NCI-H510A treated with DMSO at 0.1 percent for 48 hours (cell line): Measurements from ENCODE around the gene GOLGB1.
"Not testable (repeated sequence)": the region's sequence is repeated elsewhere in the genome, so short reads cannot be mapped to it uniquely, and the experiment has no call there.

ENCODE experiments used
- DNase-seq: peaks from one replicate; lab custom pipeline; 2025; lab: John Stamatoyannopoulos, UW

The GOLGB1 gene

DNA sequence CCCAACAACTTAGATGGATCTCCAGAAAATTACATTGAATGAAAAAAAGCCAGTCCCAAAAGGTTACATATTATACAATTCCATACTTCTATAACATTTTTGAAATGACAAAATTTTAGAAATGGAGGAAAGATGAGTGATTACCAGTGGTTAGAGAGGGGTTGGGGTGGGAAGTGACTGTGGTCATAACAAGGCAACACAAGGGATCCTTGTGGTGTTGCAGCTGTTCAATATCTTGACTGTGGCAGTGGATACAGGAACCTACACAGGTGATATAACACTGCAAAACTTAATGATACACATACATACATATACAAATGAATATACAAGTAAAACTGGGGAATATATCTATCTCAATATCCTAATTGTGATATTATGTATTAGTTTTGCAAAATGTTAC, 9.6 kb downstream of the GOLGB1 start:
- DNase-seq, result no peak

DNA sequence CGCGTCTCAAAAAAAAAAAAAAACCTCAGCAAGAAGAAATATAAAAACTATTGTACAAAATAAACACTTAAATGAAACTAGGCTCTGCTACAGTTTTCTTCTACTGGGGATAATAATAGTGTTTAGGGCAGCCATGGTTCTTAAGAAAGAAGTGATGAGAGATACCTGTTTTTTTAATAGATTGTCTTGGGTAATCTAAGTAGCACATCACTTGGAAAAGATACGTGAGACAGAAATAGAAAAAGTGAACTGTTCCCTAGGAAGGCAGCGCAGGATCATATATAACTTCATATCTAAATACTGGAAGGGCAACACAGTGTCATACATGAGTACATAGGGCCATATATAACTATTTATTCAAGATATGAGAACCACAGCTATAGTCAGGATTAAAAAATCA, 11.9 kb downstream of the GOLGB1 start:
- no peak for DNase-seq

DNA sequence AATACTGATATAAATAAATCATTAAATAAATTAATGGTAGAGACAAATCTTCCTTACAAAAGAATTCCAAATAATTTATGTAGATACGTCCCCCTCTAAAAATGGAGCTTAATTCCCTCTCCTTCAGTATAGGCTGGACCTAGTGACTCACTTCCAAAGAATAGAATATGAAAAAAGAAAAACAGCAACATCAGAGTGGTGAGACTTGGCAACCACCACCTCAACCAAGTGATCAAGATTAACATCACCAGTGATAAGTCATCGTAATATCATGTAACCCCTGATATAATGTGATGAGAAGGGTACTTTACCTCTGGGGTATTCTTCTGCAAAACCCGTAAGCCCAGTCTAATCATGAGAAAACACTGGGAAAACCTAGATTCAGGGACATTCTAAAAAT, 13.4 kb downstream of the GOLGB1 start:
- DNase-seq, result no peak

DNA sequence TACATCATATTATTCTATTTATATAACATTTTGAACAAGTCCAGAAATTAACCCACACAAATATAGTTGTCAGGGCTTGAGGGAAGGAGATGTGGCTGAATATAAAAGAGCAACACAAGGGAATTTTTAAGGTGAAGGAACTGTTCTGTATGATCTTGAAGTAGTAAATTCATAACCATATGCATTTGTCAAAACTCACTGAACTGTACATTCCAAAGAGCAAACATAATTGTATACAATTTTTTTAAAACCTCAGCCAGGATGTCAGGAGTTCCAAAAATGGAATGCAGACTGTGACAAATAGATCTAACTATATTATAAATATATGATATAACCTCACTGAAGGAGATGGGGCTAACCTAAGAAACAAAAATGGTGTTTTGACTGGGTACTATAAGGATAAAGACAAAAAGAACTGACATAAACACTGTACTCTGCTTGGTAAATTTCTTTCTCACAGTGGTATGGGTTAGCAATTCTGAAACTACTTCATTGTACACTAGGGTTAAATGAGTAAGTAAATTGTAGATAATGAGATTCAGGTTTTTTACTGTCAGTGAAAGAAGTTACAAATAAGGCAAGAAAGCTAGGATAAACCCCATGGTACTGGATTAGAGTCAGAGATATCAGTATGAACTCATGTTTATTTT, 14.4 kb downstream of the GOLGB1 start:
- DNase-seq, result no peak

- no peak for DNase-seq
These were observed 18.4 kb downstream of the GOLGB1 start for GRCh38 chr3:121730940-121731687.

GRCh38 chr3:121724130-121724529, 25.4 kb downstream of the GOLGB1 start:
- DNase-seq, result no peak

DNA sequence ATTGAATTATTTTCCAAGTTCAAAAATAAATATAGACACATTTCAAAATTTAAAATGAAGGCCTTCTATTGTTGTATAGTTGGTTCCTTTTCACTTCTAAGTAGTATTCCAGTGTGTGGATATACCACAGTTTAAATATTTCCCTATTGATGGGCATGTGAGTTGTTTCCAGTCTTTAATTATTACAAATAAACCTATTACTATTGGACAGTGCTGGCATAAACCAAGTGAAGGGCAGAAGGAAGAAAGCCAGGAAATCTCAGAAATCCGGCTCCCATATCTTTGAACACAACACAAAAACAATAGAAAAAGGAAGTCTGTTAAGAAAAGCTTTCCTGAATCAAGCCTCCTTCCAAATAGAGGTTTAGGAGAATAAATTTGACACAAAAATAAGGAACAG, 26.1 kb downstream of the GOLGB1 start:
- DNase-seq, result no peak

DNA sequence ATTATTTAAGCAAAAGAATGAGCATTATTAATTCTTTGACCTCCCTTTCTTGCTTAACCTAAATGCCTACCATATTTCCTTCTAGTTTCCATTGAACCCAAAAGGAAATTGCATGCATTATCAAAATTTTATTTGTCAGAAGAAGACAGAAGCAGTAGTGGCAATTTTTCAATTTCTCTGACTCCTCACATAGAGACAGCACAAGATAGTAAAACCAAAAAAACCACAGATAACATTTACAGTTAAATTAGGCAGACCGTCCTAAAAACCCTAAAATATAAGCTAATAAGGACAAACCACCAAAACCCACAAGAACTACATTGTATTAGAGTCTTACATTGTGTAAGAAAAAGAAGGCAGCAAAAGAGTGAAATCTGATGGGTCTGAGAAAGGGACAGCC, 27.1 kb downstream of the GOLGB1 start:
- DNase-seq, result no peak

DNA sequence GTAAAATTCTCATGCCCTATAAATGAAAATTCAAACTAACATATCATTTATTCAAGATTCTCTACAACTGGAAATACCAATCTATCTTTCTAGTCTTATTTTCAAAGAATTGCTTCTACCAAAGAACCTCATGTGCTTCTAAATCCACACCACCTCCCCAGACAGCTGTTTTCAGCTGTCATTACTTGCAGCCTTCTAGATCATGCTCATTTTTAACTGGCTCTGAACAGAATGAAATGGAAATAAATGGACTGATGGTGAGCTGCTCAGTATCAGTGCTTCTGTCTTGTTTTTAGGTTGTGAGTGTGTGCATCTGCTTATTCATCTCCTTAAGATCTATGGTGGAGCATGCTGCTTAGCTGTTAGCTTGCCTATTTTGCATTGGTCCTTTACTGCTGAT, 29.4 kb downstream of the GOLGB1 start:
- DNase-seq, result no peak

- DNase-seq, result no peak
These were observed 30.1 kb downstream of the GOLGB1 start for GRCh38 chr3:121719423-121719822.

GRCh38 chr3:121718205-121718846, 31.2 kb downstream of the GOLGB1 start:
- DNase-seq, result no peak

- no peak for DNase-seq
These were observed 39.2 kb downstream of the GOLGB1 start for GRCh38 chr3:121710347-121710746.

GRCh38 chr3:121707531-121708273, 41.8 kb downstream of the GOLGB1 start:
- DNase-seq, result no peak

DNA sequence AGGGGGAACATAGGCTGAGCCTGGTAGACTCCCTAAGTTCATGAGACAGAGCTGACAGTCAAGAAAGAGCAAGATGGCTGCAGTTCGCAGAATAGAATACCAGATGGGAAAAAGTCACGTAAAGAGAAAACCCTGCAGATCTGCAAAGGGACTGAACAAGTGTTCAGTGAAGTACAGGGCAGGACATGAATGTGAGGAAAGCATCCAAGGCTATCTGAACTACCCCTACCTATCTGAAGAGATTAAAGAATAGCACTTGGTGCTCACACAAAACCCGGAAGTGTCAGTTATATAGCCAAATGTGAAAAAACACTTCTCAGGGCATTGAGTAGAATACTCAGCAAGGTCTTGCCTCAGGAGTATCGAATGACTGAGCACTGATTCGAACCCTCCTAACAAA, 44.0 kb downstream of the GOLGB1 start:
- DNase-seq, result no peak

DNA sequence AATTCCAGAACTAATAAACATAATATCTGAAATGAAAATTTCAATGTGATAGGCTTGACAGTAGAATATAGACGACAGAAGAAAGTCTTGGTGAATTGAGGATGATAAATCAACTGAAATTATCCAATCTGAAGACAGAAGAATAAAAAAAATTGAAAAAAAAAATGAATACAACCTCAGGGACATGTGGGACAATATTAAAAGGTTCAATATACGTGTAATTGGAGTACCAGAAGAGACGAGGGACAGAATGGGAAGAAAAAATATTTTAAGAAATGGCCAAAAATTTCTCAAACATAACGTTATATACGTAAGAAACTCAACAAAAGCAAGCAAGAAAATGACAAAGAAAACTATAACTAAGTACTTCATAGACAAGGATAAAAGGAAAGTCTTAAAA, 45.6 kb downstream of the GOLGB1 start:
- no peak for DNase-seq

DNA sequence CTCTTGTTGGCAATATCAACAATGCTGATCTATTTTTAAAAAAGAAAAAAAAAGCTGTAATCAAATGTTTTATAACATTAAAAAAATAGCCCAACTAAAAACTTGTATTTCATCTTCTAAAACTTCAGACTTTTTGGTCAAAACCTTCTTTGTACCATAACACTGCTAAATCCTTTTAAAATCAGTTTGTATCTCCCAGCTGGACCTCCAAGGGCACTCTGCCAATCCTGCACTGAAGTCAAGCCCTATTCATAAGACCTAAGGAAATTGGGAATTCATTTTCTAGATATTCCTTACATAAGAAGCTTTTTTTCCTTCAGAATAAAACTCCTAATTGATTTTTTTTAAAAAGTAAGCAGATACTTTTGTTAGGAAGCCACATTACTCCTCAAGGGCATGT, 50.6 kb downstream of the GOLGB1 start:
- DNase-seq, result no peak

- no peak for DNase-seq
These were observed 51.1 kb downstream of the GOLGB1 start for GRCh38 chr3:121698476-121698875.

- DNase-seq, result no peak
These were observed 53.4 kb downstream of the GOLGB1 start for GRCh38 chr3:121696186-121696585.

DNA sequence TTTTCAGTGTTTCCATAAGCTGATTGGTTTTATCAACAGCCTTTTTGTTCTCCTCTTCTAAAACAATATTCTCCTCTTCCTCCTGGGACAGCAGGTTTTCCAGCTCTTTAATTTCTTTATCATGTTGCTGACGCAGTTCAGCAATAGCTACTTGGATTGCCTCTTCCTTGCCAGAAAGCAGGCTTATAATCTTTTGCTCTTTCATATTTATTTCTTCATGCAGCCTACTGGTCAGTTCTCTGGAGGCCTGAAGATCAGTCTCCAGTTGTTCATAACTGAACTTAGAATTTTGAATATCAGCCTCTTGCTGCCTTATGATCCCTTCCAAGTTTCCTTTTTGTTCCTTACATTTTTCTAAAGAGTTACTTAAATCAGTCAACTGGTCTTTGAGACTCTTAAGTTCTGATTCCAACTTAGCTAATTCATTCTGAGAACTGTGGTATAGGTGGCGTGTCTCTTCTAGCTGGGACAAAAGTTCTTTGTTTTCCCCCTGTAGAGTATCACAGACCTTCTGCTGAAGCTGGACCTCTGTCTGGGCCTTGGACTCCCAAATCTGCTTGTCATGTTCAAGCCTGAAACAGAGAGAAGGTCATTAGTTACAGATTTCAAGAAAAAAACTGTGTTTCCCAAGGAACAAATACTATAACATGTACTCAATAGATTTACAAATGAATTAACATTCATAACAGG, 57.4 kb downstream of the GOLGB1 start:
- DNase-seq, result no peak

GRCh38 chr3:121690777-121691405, 58.6 kb downstream of the GOLGB1 start:
- DNase-seq, result no peak

DNA sequence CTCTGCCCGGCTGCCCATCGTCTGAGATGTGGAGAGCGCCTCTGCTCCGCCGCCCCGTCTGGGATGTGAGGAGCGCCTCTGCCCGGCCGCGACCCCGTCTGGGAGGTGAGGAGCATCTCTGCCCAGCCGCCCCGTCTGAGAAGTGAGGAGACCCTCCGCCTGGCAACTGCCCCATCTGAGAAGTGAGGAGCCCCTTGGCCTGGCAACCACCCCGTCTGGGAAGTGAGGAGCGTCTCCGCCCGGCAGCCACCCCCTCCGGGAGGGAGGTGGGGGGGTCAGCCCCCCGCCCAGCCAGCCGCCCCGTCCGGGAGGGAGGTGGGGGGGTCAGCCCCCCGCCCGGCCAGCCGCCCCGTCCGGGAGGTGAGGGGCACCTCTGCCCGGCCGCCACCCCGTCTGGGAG, 60.8 kb downstream of the GOLGB1 start:
- DNase-seq, result not testable (repeated sequence)

- DNase-seq, result no peak
These were observed 67.7 kb downstream of the GOLGB1 start for GRCh38 chr3:121681792-121682191.
